Left cardiac atrium (tissue), 4 donors: ENCODE results near the gene KCNJ16. TPM values are rescaled to one million over a fixed set of nuclear protein-coding genes. Genes with fewer than 3 reads are reported as not detected.

Experiments
- ATAC-seq, 2 donors: fragments of 200-7000 bp; cut with Tn5 transposase; one replicate each; pipeline ENCODE4 v1.9.1; 2020; ENCODE audit warnings: mild to moderate bottlenecking in 2 of 2, moderate library complexity in 2 of 2
- DNase-seq: peaks from one replicate; pipeline ENCODE4 v3.0.0-alpha.2; 2020
- intact Hi-C, 2 donors: fragments of 100-400 bp; cut with DNase I; formaldehyde crosslinking; loops; one replicate each; pipeline versions ENCODE4 v1.14.1 to v1.15.1; 2022 to 2023
- total RNA-seq, 2 donors: library from RNA; stranded (reverse); fragmentation: NEBNext Ultra II Directional; extraction: Animal tissue kit (Norgen Biotek cat#: 25700); gene quantifications; one replicate each; pipeline ENCODE4 v1.2.1, GENCODE V29; 2021
- donor health status: DM: no; HTN: yes; CAD: no.
- donor health status: DM: no; HTN: yes; CAD: no; lungs with severe emphysema.
- donor health status: DM: yes; HTN: yes; CAD: no.
- donor health status: Dilated cardiomyopathy.

KCNJ16 gene
- total RNA-seq, 2 donors from 2014 or later: not detected

DNA sequence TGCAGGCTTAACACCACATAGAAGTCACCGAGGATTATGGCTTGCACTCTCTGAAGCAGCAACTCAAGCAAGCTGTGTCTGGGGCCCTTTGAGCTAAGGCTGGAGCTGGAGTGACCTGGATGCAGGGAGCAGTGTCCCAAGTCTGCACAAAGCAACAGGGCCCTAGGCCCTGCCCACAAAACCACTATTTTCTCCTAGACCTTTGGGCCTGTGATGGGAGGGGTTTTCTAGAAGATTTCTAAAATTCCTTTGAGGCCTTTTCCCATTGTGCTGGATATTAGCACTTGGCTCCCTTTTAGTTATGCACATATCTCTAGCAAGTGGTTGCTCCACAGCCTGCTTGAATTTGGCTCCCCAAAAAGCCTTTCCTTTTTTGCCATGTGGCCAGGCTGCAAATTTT is 44.5 kb downstream of the KCNJ16 start:
- intact Hi-C loops: no loop called here
- ATAC-seq (no peak), DNase-seq (no peak)

DNA sequence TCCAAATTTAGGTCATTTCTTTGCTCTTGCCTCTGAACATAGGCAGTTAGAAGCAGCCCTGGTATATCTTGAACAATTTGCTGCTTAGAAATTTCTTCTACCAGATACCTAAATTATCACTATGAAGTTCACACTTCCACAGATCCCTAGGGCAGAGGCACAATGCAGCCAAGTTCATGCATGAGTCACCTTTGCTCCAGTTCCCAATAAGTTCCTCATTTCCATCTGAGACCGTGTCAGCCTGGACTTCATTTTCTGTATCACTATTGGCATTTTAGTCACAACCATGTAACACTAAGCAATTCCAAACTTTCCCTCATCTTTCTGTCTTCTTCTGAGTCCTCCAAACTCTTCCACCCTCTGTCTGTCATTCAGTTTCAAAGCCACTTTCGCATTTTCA is 45.0 kb downstream of the KCNJ16 start:
- intact Hi-C loops: no loop called here
- no peak for DNase-seq

GRCh38 chr17:70120425-70120824 is 45.4 kb downstream of the KCNJ16 start:
- ATAC-seq (peak in 1 of 2 donors; percentile 16), DNase-seq (no peak)
- intact Hi-C loops: no loop called here

More for the DNA sequence above, 45.0 kb downstream of the KCNJ16 start:
- ATAC-seq: peak in 1 of 2 donors; percentile 47

GRCh38 chr17:70121126-70121525 is 46.1 kb downstream of the KCNJ16 start:
- intact Hi-C loops: no loop called here
- ATAC-seq: no peak
- DNase-seq: no peak

DNA sequence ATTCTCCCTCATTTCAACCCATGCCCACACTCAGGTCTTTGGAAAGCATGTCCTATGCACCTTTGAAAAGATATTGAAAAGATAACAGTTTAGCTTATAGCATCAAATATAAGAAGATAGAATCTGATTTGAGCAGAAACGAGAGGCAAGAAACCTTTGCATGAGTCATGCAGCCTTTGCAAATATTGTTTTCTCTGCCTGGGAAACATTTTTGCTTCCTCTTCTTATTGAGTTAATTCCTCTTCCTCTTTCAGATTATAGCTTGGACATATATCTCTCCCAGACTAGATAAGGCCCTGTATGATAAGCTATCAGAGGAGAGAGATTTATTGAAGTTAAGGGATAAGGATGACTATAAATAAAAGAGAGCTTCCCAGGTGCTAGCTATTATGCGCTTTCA is 48.2 kb downstream of the KCNJ16 start:
- intact Hi-C loops: no loop called here
- DNase-seq (no peak), ATAC-seq (no peak)

- no peak for ATAC-seq
- intact Hi-C loops: no loop called here
- no peak for DNase-seq
These were observed 49.7 kb downstream of the KCNJ16 start for GRCh38 chr17:70124723-70125122.

GRCh38 chr17:70127221-70127873 is 52.3 kb downstream of the KCNJ16 start:
- intact Hi-C loops: no loop called here
- DNase-seq: no peak
- ATAC-seq: no peak

DNA sequence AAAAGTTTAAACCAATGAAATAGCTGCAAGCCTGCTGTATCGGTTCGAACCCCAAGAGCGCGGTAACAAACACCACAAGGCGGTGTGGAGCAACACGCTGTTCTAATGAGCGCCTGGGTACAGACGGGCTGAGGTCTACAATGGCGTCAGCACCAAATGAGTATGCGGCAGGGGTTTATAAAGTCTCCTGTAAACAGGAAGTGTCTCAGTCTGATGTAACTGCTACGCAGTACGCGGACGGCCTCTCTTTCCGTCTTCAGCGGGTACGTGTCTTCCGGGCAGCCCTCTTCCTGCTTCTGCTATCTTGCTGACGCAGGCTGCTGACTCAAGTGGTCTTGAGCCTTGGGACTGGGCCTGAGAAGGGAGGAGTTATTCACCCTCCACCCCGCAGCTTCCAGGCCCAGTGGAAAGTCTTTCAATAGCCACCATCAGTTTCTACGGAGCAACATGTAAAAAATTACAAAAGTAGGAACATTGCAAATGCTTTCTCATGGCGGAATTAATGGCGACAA is 53.8 kb downstream of the KCNJ16 start:
- ATAC-seq: no peak
- intact Hi-C loops: no loop called here
- DNase-seq: no peak

GRCh38 chr17:70130289-70130688 is 55.3 kb downstream of the KCNJ16 start:
- ATAC-seq: no peak
- DNase-seq: no peak
- intact Hi-C loops: no loop called here

DNA sequence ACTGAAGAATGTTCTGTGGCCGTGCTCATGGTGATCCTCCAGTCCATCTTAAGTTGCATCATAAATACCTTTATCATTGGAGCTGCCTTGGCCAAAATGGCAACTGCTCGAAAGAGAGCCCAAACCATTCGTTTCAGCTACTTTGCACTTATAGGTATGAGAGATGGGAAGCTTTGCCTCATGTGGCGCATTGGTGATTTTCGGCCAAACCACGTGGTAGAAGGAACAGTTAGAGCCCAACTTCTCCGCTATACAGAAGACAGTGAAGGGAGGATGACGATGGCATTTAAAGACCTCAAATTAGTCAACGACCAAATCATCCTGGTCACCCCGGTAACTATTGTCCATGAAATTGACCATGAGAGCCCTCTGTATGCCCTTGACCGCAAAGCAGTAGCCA is 57.5 kb downstream of the KCNJ16 start:
- ATAC-seq (no peak), DNase-seq (no peak)
- intact Hi-C loops: no loop called here

- intact Hi-C loops: no loop called here
- no peak for DNase-seq
- no peak for ATAC-seq
These were observed 59.0 kb downstream of the KCNJ16 start for GRCh38 chr17:70134042-70134441.

DNA sequence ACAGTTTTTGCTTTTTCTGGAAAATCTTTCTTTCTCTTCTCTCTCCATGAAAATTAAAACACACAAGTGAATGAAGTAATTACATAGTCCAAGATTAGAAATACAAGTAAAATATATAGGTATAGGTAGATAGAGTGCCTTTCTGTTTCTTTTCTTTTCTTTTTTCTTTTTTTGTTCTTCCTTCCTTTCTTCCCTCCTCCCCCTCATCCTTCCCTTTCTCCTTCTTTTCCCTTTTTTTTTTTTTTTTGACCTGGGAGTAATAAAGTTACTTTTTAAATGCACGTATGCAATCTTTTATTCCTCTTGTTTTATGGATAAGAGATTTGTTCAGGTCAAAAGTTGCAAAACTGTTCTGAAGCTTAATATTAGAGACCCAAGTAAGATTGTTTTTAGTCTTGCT is 59.8 kb downstream of the KCNJ16 start:
- ATAC-seq (no peak), DNase-seq (no peak)
- intact Hi-C loops: no loop called here

- ATAC-seq (no peak), DNase-seq (no peak)
- intact Hi-C loops: no loop called here
These were observed 61.1 kb downstream of the KCNJ16 start for GRCh38 chr17:70136131-70136530.

GRCh38 chr17:70137451-70138230 is 62.6 kb downstream of the KCNJ16 start:
- intact Hi-C loops: no loop called here

GRCh38 chr17:70138291-70138865 is 63.4 kb downstream of the KCNJ16 start:
- intact Hi-C loops: no loop called here
- peak in 1 of 2 donors; percentile 10 for ATAC-seq
- no peak for DNase-seq

More at GRCh38 chr17:70137451-70138230, 62.6 kb downstream of the KCNJ16 start:
- ATAC-seq: peak; percentile 96 to 99
- peak; percentile 31 for DNase-seq

- intact Hi-C loops: no loop called here
- ATAC-seq (no peak), DNase-seq (no peak)
These were observed 64.5 kb downstream of the KCNJ16 start for GRCh38 chr17:70139449-70139993.

DNA sequence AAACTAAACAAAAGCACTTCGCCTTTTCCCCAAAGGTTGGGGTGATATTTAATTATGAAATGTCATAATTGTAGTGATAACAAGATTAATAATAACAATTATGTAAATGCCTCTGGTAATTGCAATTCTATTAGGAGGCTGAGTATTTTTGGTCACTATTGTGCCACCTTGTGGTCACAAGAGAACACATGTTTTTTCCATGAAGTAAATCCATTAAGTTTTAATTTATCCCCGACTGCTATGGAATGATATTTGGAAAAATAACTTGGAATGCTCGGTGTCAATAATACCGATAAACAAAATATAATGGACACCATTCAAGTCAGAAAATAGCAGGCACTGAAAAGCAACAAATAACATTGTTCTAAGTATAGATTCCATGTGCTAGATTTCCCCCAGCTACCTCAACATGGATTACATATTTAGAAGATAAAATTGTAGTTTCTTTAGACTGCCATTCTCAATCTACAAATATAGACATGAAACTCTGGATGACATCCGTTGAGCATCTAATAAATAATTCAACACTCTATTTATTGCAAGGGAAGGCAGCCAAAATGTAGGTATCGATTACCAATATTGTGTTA is 69.3 kb downstream of the KCNJ16 start:
- DNase-seq (no peak), ATAC-seq (no peak)
- intact Hi-C loops: loop anchor here (2.0 to 10.0 kb wide), 3 partner anchors 538 to 576 kb away; no protein-coding TSS in a partner anchor

GRCh38 chr17:70153210-70153609 is 78.2 kb downstream of the KCNJ16 start:
- intact Hi-C loops: no loop called here
- ATAC-seq (no peak), DNase-seq (no peak)

- no peak for DNase-seq
- intact Hi-C loops: no loop called here
- no peak for ATAC-seq
These were observed 82.1 kb downstream of the KCNJ16 start for GRCh38 chr17:70157151-70157550.

GRCh38 chr17:70158180-70158579 is 83.2 kb downstream of the KCNJ16 start:
- ATAC-seq: peak in 1 of 2 donors; percentile 54
- DNase-seq: no peak
- intact Hi-C loops: no loop called here
